ENCODE data around the gene ATXN7L3.
"Not testable (repeated sequence)": the region's sequence is repeated elsewhere in the genome, so short reads cannot be mapped to it uniquely, and the experiment has no call there.

ATXN7L3 gene

GRCh38 chr17:44199553-44200477 lies at the start of gene ATXN7L3:
ATXN7L3 (minus strand) TSS chr17:44199884; CDS start chr17:44198070, 1,814 bp downstream.
- Histone ChIP-seq H3K4me1 (ENCODE audit: control insufficient read depth, low read depth, low read length) (peaks cover 13% of the 10 kb centered on the region), H3K9me3 (ENCODE audit: control insufficient read depth, low read depth, low read length) (no peaks in the 10 kb centered on the region), H3K27me3 (ENCODE audit: control insufficient read depth, insufficient read depth, low read length) (no peaks in the 10 kb centered on the region), H3K27ac (ENCODE audit: low read length) (peak within 1 kb of the TSS; percentile 74), H3K9ac (ENCODE audit: low read length) (peak within 1 kb of the TSS; percentile 74), H3K36me3 (ENCODE audit: control insufficient read depth, low read depth, low read length) (peaks cover 23% of the 10 kb centered on the region), H3K4me3 (ENCODE audit: low read length) (peak within 1 kb of the TSS; percentile 79)

GRCh38 chr17:44247876-44248736 lies 48.4 kb upstream of the ATXN7L3 start:
- Histone ChIP-seq H3K9ac (ENCODE audit: low read length) (no peak overlapping the region), H3K27me3 (ENCODE audit: control insufficient read depth, insufficient read depth, low read length) (no peaks in the 10 kb centered on the region), H3K27ac (ENCODE audit: low read length) (no peak overlapping the region)

GRCh38 chr17:44247440-44247841 lies 47.8 kb upstream of the ATXN7L3 start:
- Histone ChIP-seq H3K4me3 (ENCODE audit: low read length) (no peak overlapping the region), H3K9ac (ENCODE audit: low read length) (no peak overlapping the region), H3K4me1 (ENCODE audit: control insufficient read depth, low read depth, low read length) (peaks cover 11% of the 10 kb centered on the region)

More at GRCh38 chr17:44247876-44248736, 48.4 kb upstream of the ATXN7L3 start:
- Histone ChIP-seq H3K36me3 (ENCODE audit: control insufficient read depth, low read depth, low read length) (no peaks in the 10 kb centered on the region), H3K4me1 (ENCODE audit: control insufficient read depth, low read depth, low read length) (peaks cover 11% of the 10 kb centered on the region), H3K4me3 (ENCODE audit: low read length) (no peak overlapping the region), H3K9me3 (ENCODE audit: control insufficient read depth, low read depth, low read length) (no peaks in the 10 kb centered on the region)

GRCh38 chr17:44241106-44241624 lies 41.5 kb upstream of the ATXN7L3 start:
- Histone ChIP-seq H3K4me1 (ENCODE audit: control insufficient read depth, low read depth, low read length) (peaks cover 4% of the 10 kb centered on the region), H3K9me3 (ENCODE audit: control insufficient read depth, low read depth, low read length) (no peaks in the 10 kb centered on the region), H3K36me3 (ENCODE audit: control insufficient read depth, low read depth, low read length) (no peaks in the 10 kb centered on the region), H3K27me3 (ENCODE audit: control insufficient read depth, insufficient read depth, low read length) (no peaks in the 10 kb centered on the region), H3K27ac (ENCODE audit: low read length) (no peak overlapping the region), H3K4me3 (ENCODE audit: low read length) (no peak overlapping the region), H3K9ac (ENCODE audit: low read length) (no peak overlapping the region)

More at GRCh38 chr17:44247440-44247841, 47.8 kb upstream of the ATXN7L3 start:
- Histone ChIP-seq H3K27me3 (ENCODE audit: control insufficient read depth, insufficient read depth, low read length) (no peaks in the 10 kb centered on the region), H3K27ac (ENCODE audit: low read length) (no peak overlapping the region), H3K9me3 (ENCODE audit: control insufficient read depth, low read depth, low read length) (no peaks in the 10 kb centered on the region), H3K36me3 (ENCODE audit: control insufficient read depth, low read depth, low read length) (no peaks in the 10 kb centered on the region)

- H3K36me3 ChIP-seq (ENCODE audit: control insufficient read depth, low read depth, low read length); H3K4me1 ChIP-seq (ENCODE audit: control insufficient read depth, low read depth, low read length); H3K27me3 ChIP-seq (ENCODE audit: control insufficient read depth, insufficient read depth, low read length); H3K9ac ChIP-seq (ENCODE audit: low read length); H3K27ac ChIP-seq (ENCODE audit: low read length); H3K9me3 ChIP-seq (ENCODE audit: control insufficient read depth, low read depth, low read length); H3K4me3 ChIP-seq (ENCODE audit: low read length): not testable (repeated sequence)
Measured at GRCh38 chr17:44237886-44238285, 38.2 kb upstream of the ATXN7L3 start.

GRCh38 chr17:44236444-44236991 lies 36.8 kb upstream of the ATXN7L3 start:
- Histone ChIP-seq H3K9ac (ENCODE audit: low read length) (no peak overlapping the region), H3K9me3 (ENCODE audit: control insufficient read depth, low read depth, low read length) (no peaks in the 10 kb centered on the region), H3K27ac (ENCODE audit: low read length) (no peak overlapping the region)

GRCh38 chr17:44235583-44235936 lies 35.9 kb upstream of the ATXN7L3 start:
- Histone ChIP-seq H3K4me1 (ENCODE audit: control insufficient read depth, low read depth, low read length) (no peaks in the 10 kb centered on the region), H3K27me3 (ENCODE audit: control insufficient read depth, insufficient read depth, low read length) (no peaks in the 10 kb centered on the region), H3K9me3 (ENCODE audit: control insufficient read depth, low read depth, low read length) (no peaks in the 10 kb centered on the region), H3K9ac (ENCODE audit: low read length) (no peak overlapping the region), H3K27ac (ENCODE audit: low read length) (no peak overlapping the region), H3K4me3 (ENCODE audit: low read length) (no peak overlapping the region), H3K36me3 (ENCODE audit: control insufficient read depth, low read depth, low read length) (no peaks in the 10 kb centered on the region)

More at GRCh38 chr17:44236444-44236991, 36.8 kb upstream of the ATXN7L3 start:
- no peaks in the 10 kb centered on the region for H3K27me3 ChIP-seq (ENCODE audit: control insufficient read depth, insufficient read depth, low read length)
- H3K4me3 ChIP-seq (ENCODE audit: low read length), result no peak overlapping the region
- H3K36me3 ChIP-seq (ENCODE audit: control insufficient read depth, low read depth, low read length), result no peaks in the 10 kb centered on the region
- no peaks in the 10 kb centered on the region for H3K4me1 ChIP-seq (ENCODE audit: control insufficient read depth, low read depth, low read length)

- Histone ChIP-seq H3K36me3 (ENCODE audit: control insufficient read depth, low read depth, low read length) (no peaks in the 10 kb centered on the region), H3K4me3 (ENCODE audit: low read length) (no peak overlapping the region), H3K9me3 (ENCODE audit: control insufficient read depth, low read depth, low read length) (no peaks in the 10 kb centered on the region), H3K27ac (ENCODE audit: low read length) (no peak overlapping the region), H3K27me3 (ENCODE audit: control insufficient read depth, insufficient read depth, low read length) (no peaks in the 10 kb centered on the region), H3K4me1 (ENCODE audit: control insufficient read depth, low read depth, low read length) (no peaks in the 10 kb centered on the region), H3K9ac (ENCODE audit: low read length) (no peak overlapping the region)
Measured at GRCh38 chr17:44233582-44233981, 33.9 kb upstream of the ATXN7L3 start.

GRCh38 chr17:44232061-44232460 lies 32.4 kb upstream of the ATXN7L3 start:
- Histone ChIP-seq H3K9me3 (ENCODE audit: control insufficient read depth, low read depth, low read length) (no peaks in the 10 kb centered on the region), H3K27ac (ENCODE audit: low read length) (no peak overlapping the region), H3K4me1 (ENCODE audit: control insufficient read depth, low read depth, low read length) (no peaks in the 10 kb centered on the region), H3K9ac (ENCODE audit: low read length) (no peak overlapping the region), H3K4me3 (ENCODE audit: low read length) (no peak overlapping the region), H3K27me3 (ENCODE audit: control insufficient read depth, insufficient read depth, low read length) (no peaks in the 10 kb centered on the region), H3K36me3 (ENCODE audit: control insufficient read depth, low read depth, low read length) (no peaks in the 10 kb centered on the region)

GRCh38 chr17:44230140-44230539 lies 30.5 kb upstream of the ATXN7L3 start:
- Histone ChIP-seq H3K9me3 (ENCODE audit: control insufficient read depth, low read depth, low read length) (no peaks in the 10 kb centered on the region), H3K9ac (ENCODE audit: low read length) (no peak overlapping the region), H3K4me3 (ENCODE audit: low read length) (no peak overlapping the region), H3K27ac (ENCODE audit: low read length) (no peak overlapping the region), H3K36me3 (ENCODE audit: control insufficient read depth, low read depth, low read length) (no peaks in the 10 kb centered on the region), H3K4me1 (ENCODE audit: control insufficient read depth, low read depth, low read length) (no peaks in the 10 kb centered on the region), H3K27me3 (ENCODE audit: control insufficient read depth, insufficient read depth, low read length) (no peaks in the 10 kb centered on the region)

- Histone ChIP-seq H3K9ac (ENCODE audit: low read length) (no peak overlapping the region), H3K36me3 (ENCODE audit: control insufficient read depth, low read depth, low read length) (no peaks in the 10 kb centered on the region), H3K4me3 (ENCODE audit: low read length) (no peak overlapping the region), H3K9me3 (ENCODE audit: control insufficient read depth, low read depth, low read length) (no peaks in the 10 kb centered on the region), H3K4me1 (ENCODE audit: control insufficient read depth, low read depth, low read length) (no peaks in the 10 kb centered on the region), H3K27me3 (ENCODE audit: control insufficient read depth, insufficient read depth, low read length) (no peaks in the 10 kb centered on the region), H3K27ac (ENCODE audit: low read length) (no peak overlapping the region)
Measured at GRCh38 chr17:44229090-44229489, 29.4 kb upstream of the ATXN7L3 start.

Measured in iPS-18a (cell line).